Naive thymus-derived CD4-positive, alpha-beta T cell (primary cell): Measurements from ENCODE around the gene CBX5. TPM values are rescaled to one million over a fixed set of nuclear protein-coding genes. Genes with fewer than 3 reads are reported as not detected.
"Not testable (repeated sequence)": the region's sequence is repeated elsewhere in the genome, so short reads cannot be mapped to it uniquely, and the experiment has no call there.

Experiments
- ATAC-seq: fragments of 150-1000 bp; cut with Tn5 transposase; 2 replicates; pipeline ENCODE4 v1.10.0; 2021; ENCODE audit warnings: mild to moderate bottlenecking, moderate library complexity
- CTCF ChIA-PET: fragments of 350-600 bp; sonication (Branson Sonifier 250); formaldehyde crosslinking; loops from one replicate; lab custom pipeline; 2021; ENCODE audit warnings: antibody characterized with exemption; lab: Charles Lee
- POLR2A ChIA-PET: fragments of 350-600 bp; sonication (Branson Sonifier 250); formaldehyde crosslinking; loops from one replicate; lab custom pipeline; 2021; ENCODE audit warnings: antibody characterized with exemption, inconsistent platforms; lab: Charles Lee
- DNase-seq, 9 donors: peaks; one replicate each; pipeline versions ENCODE4 v3.0.0 to v3.0.0-alpha.2; 2020 to 2022; ENCODE audit warnings: mixed read lengths in 1 of 9
- H3K27ac ChIP-seq: one replicate; pipeline ENCODE4 v1.7.0; 2013; ENCODE audit warnings: mild to moderate bottlenecking, low read depth, low read length, moderate library complexity
- H3K27me3 ChIP-seq, 2 donors: one replicate each; pipeline ENCODE4 v1.7.0; 2013; ENCODE audit warnings: low read length in 2 of 2, mild to moderate bottlenecking in 2 of 2, moderate library complexity in 2 of 2; ENCODE audit not compliant: control insufficient read depth in 2 of 2, insufficient read depth in 2 of 2
- H3K36me3 ChIP-seq, 3 experiments: 1 replicate in 2 of 3; 2 replicates in 1 of 3; pipeline ENCODE4 v1.7.0; 2013; ENCODE audit warnings: low read length in 3 of 3, mild to moderate bottlenecking in 3 of 3, moderate library complexity in 1 of 3; ENCODE audit not compliant: insufficient read depth in 3 of 3, control insufficient read depth in 2 of 3
- H3K4me1 ChIP-seq, 2 donors: one replicate each; pipeline ENCODE4 v1.7.0; 2013; ENCODE audit warnings: low read length in 2 of 2, mild to moderate bottlenecking in 2 of 2, moderate library complexity in 1 of 2; ENCODE audit not compliant: control insufficient read depth in 2 of 2, insufficient read depth in 2 of 2
- H3K4me3 ChIP-seq: 2 replicates; pipeline ENCODE4 v1.7.0; 2013; ENCODE audit warnings: mild to moderate bottlenecking, low read length
- H3K9me3 ChIP-seq, 3 experiments: 1 replicate in 2 of 3; 2 replicates in 1 of 3; pipeline ENCODE4 v1.7.0; 2013; ENCODE audit warnings: low read length in 3 of 3; ENCODE audit not compliant: control insufficient read depth in 2 of 3
- H3K27ac Mint-ChIP-seq, 9 donors: one replicate each; pipeline ENCODE4 v1.8.0; 2020 to 2022; ENCODE audit warnings: mixed read lengths in 9 of 9, mild to moderate bottlenecking in 8 of 9, moderate library complexity in 5 of 9, inconsistent platforms in 2 of 9
- H3K27me3 Mint-ChIP-seq, 5 donors: one replicate each; pipeline ENCODE4 v1.8.0; 2021 to 2022; ENCODE audit warnings: mixed read lengths in 5 of 5, mild to moderate bottlenecking in 1 of 5
- H3K36me3 Mint-ChIP-seq, 5 donors: one replicate each; pipeline ENCODE4 v1.8.0; 2020 to 2022; ENCODE audit warnings: mixed read lengths in 5 of 5, mild to moderate bottlenecking in 3 of 5, inconsistent platforms in 1 of 5
- H3K4me1 Mint-ChIP-seq, 7 donors: one replicate each; pipeline ENCODE4 v1.8.0; 2020 to 2022; ENCODE audit warnings: mixed read lengths in 7 of 7, mild to moderate bottlenecking in 3 of 7, inconsistent platforms in 1 of 7
- H3K4me3 Mint-ChIP-seq, 10 donors: one replicate each; pipeline ENCODE4 v1.8.0; 2020 to 2022; ENCODE audit warnings: mild to moderate bottlenecking in 10 of 10, mixed read lengths in 10 of 10, moderate library complexity in 6 of 10, inconsistent platforms in 2 of 10
- H3K9me3 Mint-ChIP-seq, 11 donors: one replicate each; pipeline ENCODE4 v1.8.0; 2020 to 2022; ENCODE audit warnings: mixed read lengths in 11 of 11, mild to moderate bottlenecking in 4 of 11, inconsistent platforms in 1 of 11, moderate library complexity in 1 of 11
- intact Hi-C, 2 donors: fragments of 100-400 bp; cut with micrococcal nuclease; formaldehyde crosslinking; loops; one replicate each; pipeline ENCODE4 v1.15.1; 2023
- polyA plus RNA-seq, 2 donors: library from polyadenylated mRNA; unstranded; fragments of 300-500 nt; fragmentation: Illumina TruSeq; gene quantifications; one replicate each; pipeline ENCODE4 v1.2.3, GENCODE V29; 2021
- total RNA-seq, 6 experiments: library from RNA in 5 of 6; stranded (reverse) in 5 of 6; gene quantifications; 1 replicate in 5 of 6; 2 replicates in 1 of 6; pipeline ENCODE4 v1.2.3 and lab custom pipeline; 2021 to 2026

The CBX5 gene
- total and polyA plus RNA-seq, 7 experiments from 2014 or later, result 28.2 to 133 (median 51.9) TPM

- H3K27ac ChIP-seq, result no peak overlapping the region
- Mint-ChIP-seq H3K4me1 (peaks cover 0 to 30% (median 0%) of the 10 kb centered on the region in 7 donors), H3K36me3 (peaks cover 6 to 22% (median 20%) of the 10 kb centered on the region in 5 donors), H3K27me3 (no peaks in the 10 kb centered on the region), H3K4me3 (no peak overlapping the region), H3K27ac (peak overlapping the region in 2 of 9 donors; percentile 37 to 68), H3K9me3 (no peaks in the 10 kb centered on the region)
- DNase-seq (no peak), ATAC-seq (no peak)
- intact Hi-C loops, result no loop called here
- H3K9me3 ChIP-seq, result no peaks in the 10 kb centered on the region
- H3K4me3 ChIP-seq, result no peak overlapping the region
- no peaks in the 10 kb centered on the region for H3K4me1 ChIP-seq
- H3K36me3 ChIP-seq, result peaks cover 6 to 38% (median 8%) of the 10 kb centered on the region in 3 experiments
- ChIA-PET CTCF (interaction anchor here (1.9 kb wide), 1 partner anchor 200 kb away, joined by 4 read pairs; no protein-coding TSS in a partner anchor), POLR2A (interaction anchor here (0.6 to 0.7 kb wide), 2 partner anchors 14 to 194 kb away, joined by 3 to 4 read pairs; no protein-coding TSS in a partner anchor)
- H3K27me3 ChIP-seq, result no peaks in the 10 kb centered on the region
Measured at GRCh38 chr12:54238531-54238930, 41.4 kb downstream of the CBX5 start.

- DNase-seq (no peak), ATAC-seq (no peak)
- Mint-ChIP-seq H3K4me3 (no peak overlapping the region), H3K4me1 (peaks cover 0 to 18% (median 9%) of the 10 kb centered on the region in 7 donors), H3K9me3 (no peaks in the 10 kb centered on the region), H3K36me3 (peaks cover 0 to 14% (median 7%) of the 10 kb centered on the region in 5 donors), H3K27me3 (peaks cover 0 to 2% (median 0%) of the 10 kb centered on the region in 5 donors), H3K27ac (no peak overlapping the region)
- Histone ChIP-seq H3K27ac (no peak overlapping the region), H3K27me3 (no peaks in the 10 kb centered on the region), H3K4me1 (no peaks in the 10 kb centered on the region), H3K4me3 (no peak overlapping the region), H3K9me3 (no peaks in the 10 kb centered on the region), H3K36me3 (peaks cover 0 to 4% (median 0%) of the 10 kb centered on the region in 3 experiments)
- CTCF ChIA-PET, result interaction anchor here (0.9 kb wide), 1 partner anchor 19 kb away, joined by 3 read pairs; no protein-coding TSS in a partner anchor
- POLR2A ChIA-PET, result interaction anchor here (0.7 kb wide), 1 partner anchor 209 kb away, joined by 4 read pairs; no protein-coding TSS in a partner anchor
- intact Hi-C loops, result no loop called here
Measured at GRCh38 chr12:54232790-54233189, 47.1 kb downstream of the CBX5 start.

- H3K27me3 Mint-ChIP-seq, H3K27ac ChIP-seq, DNase-seq, H3K4me3 ChIP-seq, intact Hi-C loops, H3K27me3 ChIP-seq, H3K4me1 ChIP-seq, H3K9me3 ChIP-seq, ATAC-seq, H3K4me3 Mint-ChIP-seq, H3K9me3 Mint-ChIP-seq, H3K36me3 ChIP-seq: not testable (repeated sequence)
- Mint-ChIP-seq H3K27ac (peak overlapping the region in 1 of 9 donors; percentile 18), H3K4me1 (peaks cover 0 to 20% (median 10%) of the 10 kb centered on the region in 7 donors), H3K36me3 (peaks cover 0 to 14% (median 0%) of the 10 kb centered on the region in 5 donors)
- CTCF ChIA-PET, result interaction anchor here (0.8 kb wide), 1 partner anchor 224 kb away, joined by 4 read pairs; no protein-coding TSS in a partner anchor
- POLR2A ChIA-PET, result interaction anchor here (0.7 kb wide), 1 partner anchor 11 kb away, joined by 3 read pairs; no protein-coding TSS in a partner anchor
Measured at GRCh38 chr12:54231269-54231668, 48.7 kb downstream of the CBX5 start.

- intact Hi-C loops, result no loop called here
- H3K9me3 Mint-ChIP-seq, result no peaks in the 10 kb centered on the region
- no peak overlapping the region for H3K27ac ChIP-seq
- peaks cover 0 to 8% (median 0%) of the 10 kb centered on the region in 5 donors for H3K36me3 Mint-ChIP-seq
- peak overlapping the region in 1 of 9 donors; percentile 22 for H3K27ac Mint-ChIP-seq
- ChIA-PET CTCF (interaction anchor here (0.8 kb wide), 1 partner anchor 224 kb away, joined by 4 read pairs; no protein-coding TSS in a partner anchor), POLR2A (interaction anchor here (0.7 kb wide), 1 partner anchor 12 kb away, joined by 3 read pairs; no protein-coding TSS in a partner anchor)
- no peaks in the 10 kb centered on the region for H3K27me3 ChIP-seq
- ATAC-seq (no peak), DNase-seq (no peak)
- peaks cover 0 to 2% (median 0%) of the 10 kb centered on the region in 5 donors for H3K27me3 Mint-ChIP-seq
- H3K9me3 ChIP-seq, result no peaks in the 10 kb centered on the region
- H3K36me3 ChIP-seq, result peaks cover 0 to 4% (median 0%) of the 10 kb centered on the region in 3 experiments
- no peak overlapping the region for H3K4me3 ChIP-seq
- H3K4me3 Mint-ChIP-seq, result no peak overlapping the region
- peaks cover 0 to 20% (median 10%) of the 10 kb centered on the region in 7 donors for H3K4me1 Mint-ChIP-seq
- H3K4me1 ChIP-seq, result no peaks in the 10 kb centered on the region
Measured at GRCh38 chr12:54230555-54230954, 49.4 kb downstream of the CBX5 start.

- H3K4me3 ChIP-seq, result no peak overlapping the region
- Mint-ChIP-seq H3K27ac (peak overlapping the region in 1 of 9 donors; percentile 1), H3K36me3 (peaks cover 0 to 7% (median 0%) of the 10 kb centered on the region in 5 donors), H3K4me1 (peaks cover 0 to 18% (median 10%) of the 10 kb centered on the region in 7 donors), H3K9me3 (no peaks in the 10 kb centered on the region), H3K4me3 (no peak overlapping the region), H3K27me3 (peaks cover 0 to 2% (median 0%) of the 10 kb centered on the region in 5 donors)
- ATAC-seq, result no peak
- H3K9me3 ChIP-seq, result no peaks in the 10 kb centered on the region
- CTCF ChIA-PET, result interaction anchor here (0.6 kb wide), 1 partner anchor 151 kb away, joined by 3 read pairs; no protein-coding TSS in a partner anchor
- no peak overlapping the region for H3K27ac ChIP-seq
- no peaks in the 10 kb centered on the region for H3K27me3 ChIP-seq
- H3K36me3 ChIP-seq, result peaks cover 0 to 4% (median 0%) of the 10 kb centered on the region in 3 experiments
- DNase-seq, result no peak
- POLR2A ChIA-PET, result no interaction called here
- H3K4me1 ChIP-seq, result no peaks in the 10 kb centered on the region
- intact Hi-C loops, result no loop called here
Measured at GRCh38 chr12:54229624-54230212, 50.2 kb downstream of the CBX5 start.

GRCh38 chr12:54228471-54228870 is 51.5 kb downstream of the CBX5 start:
- Mint-ChIP-seq H3K36me3 (peaks cover 0 to 7% (median 0%) of the 10 kb centered on the region in 5 donors), H3K9me3 (no peaks in the 10 kb centered on the region), H3K27me3 (peaks cover 0 to 2% (median 0%) of the 10 kb centered on the region in 5 donors), H3K4me1 (peaks cover 0 to 17% (median 8%) of the 10 kb centered on the region in 7 donors), H3K4me3 (no peak overlapping the region), H3K27ac (no peak overlapping the region)
- DNase-seq (no peak), ATAC-seq (no peak)
- intact Hi-C loops, result no loop called here
- H3K4me3 ChIP-seq, result no peak overlapping the region
- H3K4me1 ChIP-seq, result no peaks in the 10 kb centered on the region
- POLR2A ChIA-PET, result no interaction called here
- H3K9me3 ChIP-seq, result no peaks in the 10 kb centered on the region
- H3K27ac ChIP-seq, result no peak overlapping the region
- CTCF ChIA-PET, result interaction anchor here (0.6 to 1.0 kb wide), 3 partner anchors 21 to 196 kb away, joined by 3 to 5 read pairs (median 3); no protein-coding TSS in a partner anchor
- peaks cover 0 to 4% (median 0%) of the 10 kb centered on the region in 3 experiments for H3K36me3 ChIP-seq
- H3K27me3 ChIP-seq, result no peaks in the 10 kb centered on the region
